Prostate gland (tissue), 2 donors: ENCODE results near the gene ALDH3A1.

ENCODE experiments used
- POLR2A ChIP-seq: fragments of 450-650 bp; IDR thresholded peaks from one replicate; pipeline ENCODE4 v1.6.1; 2016; ENCODE audit warnings: antibody characterized with exemption, mild to moderate bottlenecking
- TF ChIP-seq, protein P1 (sequence below), 4 experiments: fragments of 200-600 bp in 2 of 4; fragments of 450-650 bp in 2 of 4; sonication (generic) in 2 of 4; IDR thresholded peaks; 1 replicate in 3 of 4; 2 replicates in 1 of 4; pipeline ENCODE4 v1.5.1; 2016 to 2019; ENCODE audit warnings: antibody characterized with exemption in 4 of 4, mild to moderate bottlenecking in 2 of 4, moderate library complexity in 2 of 4

DNA sequence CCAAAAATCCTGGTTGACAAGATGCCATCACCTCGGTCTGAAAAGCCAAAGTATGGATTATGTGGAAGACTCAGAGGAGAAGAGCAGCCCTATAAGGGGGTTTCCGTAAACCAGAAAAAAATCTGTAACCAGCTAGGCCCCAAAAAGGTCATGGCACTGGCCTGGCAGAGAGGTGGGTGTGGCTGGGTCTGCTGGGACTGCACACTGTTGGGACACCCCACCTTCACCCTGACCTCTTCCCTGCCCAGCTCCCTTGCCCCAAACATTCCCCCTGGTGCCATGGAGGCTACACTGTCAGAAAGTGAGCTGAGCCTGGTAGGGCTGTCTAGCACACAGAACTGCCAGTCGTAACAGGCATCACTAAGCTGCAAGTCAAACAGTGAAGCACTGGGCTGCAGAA is 38.3 kb downstream of the ALDH3A1 start:
- TF ChIP-seq, protein P1, sequence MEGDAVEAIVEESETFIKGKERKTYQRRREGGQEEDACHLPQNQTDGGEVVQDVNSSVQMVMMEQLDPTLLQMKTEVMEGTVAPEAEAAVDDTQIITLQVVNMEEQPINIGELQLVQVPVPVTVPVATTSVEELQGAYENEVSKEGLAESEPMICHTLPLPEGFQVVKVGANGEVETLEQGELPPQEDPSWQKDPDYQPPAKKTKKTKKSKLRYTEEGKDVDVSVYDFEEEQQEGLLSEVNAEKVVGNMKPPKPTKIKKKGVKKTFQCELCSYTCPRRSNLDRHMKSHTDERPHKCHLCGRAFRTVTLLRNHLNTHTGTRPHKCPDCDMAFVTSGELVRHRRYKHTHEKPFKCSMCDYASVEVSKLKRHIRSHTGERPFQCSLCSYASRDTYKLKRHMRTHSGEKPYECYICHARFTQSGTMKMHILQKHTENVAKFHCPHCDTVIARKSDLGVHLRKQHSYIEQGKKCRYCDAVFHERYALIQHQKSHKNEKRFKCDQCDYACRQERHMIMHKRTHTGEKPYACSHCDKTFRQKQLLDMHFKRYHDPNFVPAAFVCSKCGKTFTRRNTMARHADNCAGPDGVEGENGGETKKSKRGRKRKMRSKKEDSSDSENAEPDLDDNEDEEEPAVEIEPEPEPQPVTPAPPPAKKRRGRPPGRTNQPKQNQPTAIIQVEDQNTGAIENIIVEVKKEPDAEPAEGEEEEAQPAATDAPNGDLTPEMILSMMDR (IDR thresholded peaks at IDR 0.05) = no peak
- no peak for TF ChIP-seq POLR2A
